Naive thymus-derived CD4-positive, alpha-beta T cell (primary cell): Measurements from ENCODE around the gene BTBD2. TPM values are rescaled to one million over a fixed set of nuclear protein-coding genes. Genes with fewer than 3 reads are reported as not detected.

Experiments
- ATAC-seq: fragments of 150-1000 bp; cut with Tn5 transposase; 2 replicates; pipeline ENCODE4 v1.10.0; 2021; ENCODE audit warnings: mild to moderate bottlenecking, moderate library complexity
- CTCF ChIA-PET: fragments of 350-600 bp; sonication (Branson Sonifier 250); formaldehyde crosslinking; loops from one replicate; lab custom pipeline; 2021; ENCODE audit warnings: antibody characterized with exemption; lab: Charles Lee
- POLR2A ChIA-PET: fragments of 350-600 bp; sonication (Branson Sonifier 250); formaldehyde crosslinking; loops from one replicate; lab custom pipeline; 2021; ENCODE audit warnings: antibody characterized with exemption, inconsistent platforms; lab: Charles Lee
- DNase-seq, 9 donors: peaks; one replicate each; pipeline versions ENCODE4 v3.0.0 to v3.0.0-alpha.2; 2020 to 2022; ENCODE audit warnings: mixed read lengths in 1 of 9
- H3K27ac ChIP-seq: one replicate; pipeline ENCODE4 v1.7.0; 2013; ENCODE audit warnings: mild to moderate bottlenecking, low read depth, low read length, moderate library complexity
- H3K27me3 ChIP-seq, 2 donors: one replicate each; pipeline ENCODE4 v1.7.0; 2013; ENCODE audit warnings: low read length in 2 of 2, mild to moderate bottlenecking in 2 of 2, moderate library complexity in 2 of 2; ENCODE audit not compliant: control insufficient read depth in 2 of 2, insufficient read depth in 2 of 2
- H3K36me3 ChIP-seq, 3 experiments: 1 replicate in 2 of 3; 2 replicates in 1 of 3; pipeline ENCODE4 v1.7.0; 2013; ENCODE audit warnings: low read length in 3 of 3, mild to moderate bottlenecking in 3 of 3, moderate library complexity in 1 of 3; ENCODE audit not compliant: insufficient read depth in 3 of 3, control insufficient read depth in 2 of 3
- H3K4me1 ChIP-seq, 2 donors: one replicate each; pipeline ENCODE4 v1.7.0; 2013; ENCODE audit warnings: low read length in 2 of 2, mild to moderate bottlenecking in 2 of 2, moderate library complexity in 1 of 2; ENCODE audit not compliant: control insufficient read depth in 2 of 2, insufficient read depth in 2 of 2
- H3K4me3 ChIP-seq: 2 replicates; pipeline ENCODE4 v1.7.0; 2013; ENCODE audit warnings: mild to moderate bottlenecking, low read length
- H3K9me3 ChIP-seq, 3 experiments: 1 replicate in 2 of 3; 2 replicates in 1 of 3; pipeline ENCODE4 v1.7.0; 2013; ENCODE audit warnings: low read length in 3 of 3; ENCODE audit not compliant: control insufficient read depth in 2 of 3
- H3K27ac Mint-ChIP-seq, 9 donors: one replicate each; pipeline ENCODE4 v1.8.0; 2020 to 2022; ENCODE audit warnings: mixed read lengths in 9 of 9, mild to moderate bottlenecking in 8 of 9, moderate library complexity in 5 of 9, inconsistent platforms in 2 of 9
- H3K27me3 Mint-ChIP-seq, 5 donors: one replicate each; pipeline ENCODE4 v1.8.0; 2021 to 2022; ENCODE audit warnings: mixed read lengths in 5 of 5, mild to moderate bottlenecking in 1 of 5
- H3K36me3 Mint-ChIP-seq, 5 donors: one replicate each; pipeline ENCODE4 v1.8.0; 2020 to 2022; ENCODE audit warnings: mixed read lengths in 5 of 5, mild to moderate bottlenecking in 3 of 5, inconsistent platforms in 1 of 5
- H3K4me1 Mint-ChIP-seq, 7 donors: one replicate each; pipeline ENCODE4 v1.8.0; 2020 to 2022; ENCODE audit warnings: mixed read lengths in 7 of 7, mild to moderate bottlenecking in 3 of 7, inconsistent platforms in 1 of 7
- H3K4me3 Mint-ChIP-seq, 10 donors: one replicate each; pipeline ENCODE4 v1.8.0; 2020 to 2022; ENCODE audit warnings: mild to moderate bottlenecking in 10 of 10, mixed read lengths in 10 of 10, moderate library complexity in 6 of 10, inconsistent platforms in 2 of 10
- H3K9me3 Mint-ChIP-seq, 11 donors: one replicate each; pipeline ENCODE4 v1.8.0; 2020 to 2022; ENCODE audit warnings: mixed read lengths in 11 of 11, mild to moderate bottlenecking in 4 of 11, inconsistent platforms in 1 of 11, moderate library complexity in 1 of 11
- intact Hi-C, 2 donors: fragments of 100-400 bp; cut with micrococcal nuclease; formaldehyde crosslinking; loops; one replicate each; pipeline ENCODE4 v1.15.1; 2023
- polyA plus RNA-seq, 2 donors: library from polyadenylated mRNA; unstranded; fragments of 300-500 nt; fragmentation: Illumina TruSeq; gene quantifications; one replicate each; pipeline ENCODE4 v1.2.3, GENCODE V29; 2021
- total RNA-seq, 6 experiments: library from RNA in 5 of 6; stranded (reverse) in 5 of 6; gene quantifications; 1 replicate in 5 of 6; 2 replicates in 1 of 6; pipeline ENCODE4 v1.2.3 and lab custom pipeline; 2021 to 2026

The BTBD2 gene
- total and polyA plus RNA-seq, 7 experiments from 2014 or later: 5.2 to 70.8 (median 62.5) TPM

GRCh38 chr19:1943661-1944087 lies 71.8 kb downstream of the BTBD2 start:
- no peak for ATAC-seq
- peak overlapping the region; percentile 94 for H3K4me3 ChIP-seq
- H3K27ac Mint-ChIP-seq: peak overlapping the region; percentile 90 to 99 (median 97)
- CTCF ChIA-PET: interaction anchor here (1.6 kb wide), 1 partner anchor 14 kb away, joined by 7 read pairs; no protein-coding TSS in a partner anchor
- POLR2A ChIA-PET: interaction anchor here (0.6 to 1.8 kb wide), 5 partner anchors 22 to 109 kb away, joined by 3 to 6 read pairs (median 3); no protein-coding TSS in a partner anchor
- H3K4me1 Mint-ChIP-seq: peaks cover 22 to 48% (median 31%) of the 10 kb centered on the region in 7 donors
- H3K36me3 Mint-ChIP-seq: peaks cover 0 to 9% (median 0%) of the 10 kb centered on the region in 5 donors
- H3K27me3 Mint-ChIP-seq: peaks cover 0 to 2% (median 0%) of the 10 kb centered on the region in 5 donors
- peak overlapping the region; percentile 91 to 100 (median 96) for H3K4me3 Mint-ChIP-seq
- peaks cover 0 to 12% (median 0%) of the 10 kb centered on the region in 3 experiments for H3K36me3 ChIP-seq
- H3K4me1 ChIP-seq: peaks cover 21 to 33% of the 10 kb centered on the region in 2 donors
- H3K9me3 ChIP-seq: no peaks in the 10 kb centered on the region
- no peak for DNase-seq
- H3K27me3 ChIP-seq: no peaks in the 10 kb centered on the region
- intact Hi-C loops: loop anchor here (2.0 kb wide), 4 partner anchors 15 to 207 kb away; partner anchors contain the start of genes AP3D1 (in 1 of the 2) and MKNK2 (in 1 of the 2)
- H3K27ac ChIP-seq: peak overlapping the region; percentile 98
- peaks cover 0 to 1% (median 0%) of the 10 kb centered on the region in 11 donors for H3K9me3 Mint-ChIP-seq

- Mint-ChIP-seq H3K9me3 (peaks cover 0 to 1% (median 0%) of the 10 kb centered on the region in 11 donors), H3K4me1 (peaks cover 22 to 44% (median 29%) of the 10 kb centered on the region in 7 donors), H3K4me3 (peak overlapping the region; percentile 91 to 100 (median 96)), H3K36me3 (peaks cover 0 to 9% (median 0%) of the 10 kb centered on the region in 5 donors), H3K27me3 (peaks cover 0 to 2% (median 0%) of the 10 kb centered on the region in 5 donors), H3K27ac (peak overlapping the region; percentile 90 to 99 (median 97))
- DNase-seq (peak in 1 of 9 donors; percentile 18), ATAC-seq (no peak)
- H3K4me3 ChIP-seq: peak overlapping the region; percentile 94
- ChIA-PET POLR2A (interaction anchor here (0.6 to 1.8 kb wide), 8 partner anchors 23 to 674 kb away, joined by 3 to 6 read pairs (median 4); partner anchors contain the start of gene CIRBP), CTCF (interaction anchor here (1.6 kb wide), 1 partner anchor 14 kb away, joined by 7 read pairs; no protein-coding TSS in a partner anchor)
- peaks cover 0 to 11% (median 0%) of the 10 kb centered on the region in 3 experiments for H3K36me3 ChIP-seq
- intact Hi-C loops: loop anchor here (1.0 to 2.0 kb wide), 6 partner anchors 14 to 208 kb away; partner anchors contain the start of genes AP3D1 (in 1 of the 2) and MKNK2 (in 1 of the 2)
- no peaks in the 10 kb centered on the region for H3K9me3 ChIP-seq
- peak overlapping the region; percentile 98 for H3K27ac ChIP-seq
- H3K4me1 ChIP-seq: peaks cover 21 to 33% of the 10 kb centered on the region in 2 donors
- no peaks in the 10 kb centered on the region for H3K27me3 ChIP-seq
These were observed 72.5 kb downstream of the BTBD2 start for GRCh38 chr19:1942934-1943555.

GRCh38 chr19:1942078-1942933 lies 73.2 kb downstream of the BTBD2 start:
- peaks cover 0 to 11% (median 0%) of the 10 kb centered on the region in 3 experiments for H3K36me3 ChIP-seq
- H3K4me1 ChIP-seq: peaks cover 21 to 30% of the 10 kb centered on the region in 2 donors
- ATAC-seq (peak; percentile 51), DNase-seq (peak; percentile 58 to 84 (median 78))
- intact Hi-C loops: loop anchor here (1.0 to 2.0 kb wide), 6 partner anchors 13 to 208 kb away; partner anchors contain the start of genes AP3D1 (in 1 of the 2) and MKNK2 (in 1 of the 2)
- CTCF ChIA-PET: interaction anchor here (1.6 kb wide), 1 partner anchor 13 kb away, joined by 7 read pairs; no protein-coding TSS in a partner anchor
- Mint-ChIP-seq H3K36me3 (peaks cover 0 to 9% (median 0%) of the 10 kb centered on the region in 5 donors), H3K27ac (peak overlapping the region; percentile 90 to 99 (median 97)), H3K4me1 (peaks cover 22 to 44% (median 30%) of the 10 kb centered on the region in 7 donors), H3K9me3 (peaks cover 0 to 1% (median 0%) of the 10 kb centered on the region in 11 donors), H3K27me3 (peaks cover 0 to 2% (median 0%) of the 10 kb centered on the region in 5 donors), H3K4me3 (peak overlapping the region; percentile 91 to 100 (median 96))
- H3K27ac ChIP-seq: peak overlapping the region; percentile 98
- POLR2A ChIA-PET: interaction anchor here (1.0 to 1.8 kb wide), 9 partner anchors 26 to 673 kb away, joined by 3 to 6 read pairs (median 4); partner anchors contain the start of gene CIRBP
- H3K9me3 ChIP-seq: no peaks in the 10 kb centered on the region
- H3K27me3 ChIP-seq: no peaks in the 10 kb centered on the region
- peak overlapping the region; percentile 94 for H3K4me3 ChIP-seq

DNA sequence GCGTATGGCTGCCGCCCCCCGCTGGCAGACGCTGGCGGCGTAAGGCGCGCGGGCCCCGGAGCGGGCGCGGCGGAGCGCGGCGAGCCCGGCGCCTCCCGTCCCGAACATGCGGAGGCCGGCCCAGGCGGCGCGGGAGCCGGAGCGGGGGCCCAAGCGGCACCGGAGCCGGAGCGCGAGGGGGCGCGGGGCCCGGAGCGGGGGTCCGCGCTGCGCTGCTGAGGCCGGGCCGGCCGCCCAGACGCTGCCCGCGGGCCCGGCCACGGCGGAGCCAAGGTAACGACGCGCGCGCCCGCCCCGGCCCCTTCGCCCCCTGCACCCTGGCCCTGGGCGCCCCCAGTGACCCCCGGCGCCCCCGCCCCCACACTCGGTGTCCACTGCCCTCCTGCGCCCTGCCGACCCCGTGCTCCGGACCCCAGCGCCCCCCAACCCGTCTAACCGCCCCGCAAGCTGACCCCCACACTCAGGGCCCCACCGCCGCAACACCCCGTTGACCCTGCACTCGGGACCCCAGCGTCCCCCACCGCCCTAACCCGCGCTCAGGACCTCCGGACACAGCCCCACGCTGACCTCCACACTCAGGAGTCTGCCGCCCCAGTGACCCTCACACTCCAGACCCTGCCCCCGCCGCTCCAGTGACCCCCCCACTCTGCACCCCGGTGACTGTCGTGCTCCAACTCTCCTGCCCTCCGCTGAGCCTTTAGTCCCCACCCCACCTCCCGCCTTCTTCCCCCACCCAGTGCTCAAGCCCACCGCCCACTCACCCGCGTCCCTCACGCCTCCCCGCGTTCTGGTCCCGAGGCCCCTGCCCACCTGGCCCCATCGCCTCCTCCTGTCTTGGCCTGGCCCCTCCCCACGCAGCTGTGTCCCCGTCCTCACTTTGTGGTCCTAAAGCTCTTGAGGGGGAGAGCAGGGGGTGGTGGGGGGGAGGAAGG lies 74.1 kb downstream of the BTBD2 start, which contains the start of gene CSNK1G2:
CSNK1G2 (plus strand) TSS at position 27 of the 932 bp plus-strand sequence. CDS start 28,601 bp downstream, outside the sequence.
- H3K4me1 ChIP-seq: peaks cover 21 to 26% of the 10 kb centered on the region in 2 donors

GRCh38 chr19:1938071-1938470 lies 77.4 kb downstream of the BTBD2 start:
- Histone ChIP-seq H3K27me3 (no peaks in the 10 kb centered on the region), H3K9me3 (no peaks in the 10 kb centered on the region), H3K36me3 (peaks cover 0 to 11% (median 0%) of the 10 kb centered on the region in 3 experiments), H3K4me3 (no peak overlapping the region), H3K4me1 (peaks cover 8 to 16% of the 10 kb centered on the region in 2 donors), H3K27ac (no peak overlapping the region)
- peak overlapping the region in 8 of 9 donors; percentile 53 to 83 (median 68) for H3K27ac Mint-ChIP-seq
- peak overlapping the region in 3 of 10 donors; percentile 22 to 51 (median 44) for H3K4me3 Mint-ChIP-seq
- H3K9me3 Mint-ChIP-seq: peaks cover 0 to 6% (median 0%) of the 10 kb centered on the region in 11 donors
- intact Hi-C loops: no loop called here
- H3K36me3 Mint-ChIP-seq: peaks cover 0 to 28% (median 4%) of the 10 kb centered on the region in 5 donors
- H3K4me1 Mint-ChIP-seq: peaks cover 16 to 39% (median 31%) of the 10 kb centered on the region in 7 donors
- H3K27me3 Mint-ChIP-seq: peaks cover 0 to 2% (median 0%) of the 10 kb centered on the region in 5 donors
- CTCF ChIA-PET: no interaction called here
- DNase-seq (no peak), ATAC-seq (no peak)
- POLR2A ChIA-PET: interaction anchor here (0.8 kb wide), 1 partner anchor 152 kb away, joined by 3 read pairs; no protein-coding TSS in a partner anchor

More for the DNA sequence above, 74.1 kb downstream of the BTBD2 start, which contains the start of gene CSNK1G2:
- Histone ChIP-seq H3K9me3 (no peaks in the 10 kb centered on the region), H3K4me3 (peak within 1 kb of the TSS; percentile 94), H3K27me3 (no peaks in the 10 kb centered on the region), H3K27ac (peak within 1 kb of the TSS; percentile 98), H3K36me3 (peaks cover 0 to 11% (median 0%) of the 10 kb centered on the region in 3 experiments)
- Mint-ChIP-seq H3K27ac (peak within 1 kb of the TSS; percentile 90 to 100 (median 98)), H3K4me3 (peak within 1 kb of the TSS; percentile 91 to 100 (median 96)), H3K9me3 (peaks cover 0 to 3% (median 0%) of the 10 kb centered on the region in 11 donors), H3K4me1 (peaks cover 27 to 40% (median 30%) of the 10 kb centered on the region in 7 donors), H3K36me3 (peaks cover 0 to 13% (median 0%) of the 10 kb centered on the region in 5 donors), H3K27me3 (peaks cover 0 to 2% (median 0%) of the 10 kb centered on the region in 5 donors)
- ChIA-PET POLR2A (interaction anchor here (0.6 to 1.8 kb wide), 8 partner anchors 48 to 672 kb away, joined by 3 to 6 read pairs (median 4); partner anchors contain the start of gene CIRBP), CTCF (no interaction called here)
- peak in 4 of 9 donors; percentile 21 to 49 (median 36) for DNase-seq
- no peak for ATAC-seq
- intact Hi-C loops: loop anchor here (1.0 to 2.0 kb wide), 6 partner anchors 12 to 209 kb away; partner anchors contain the start of genes AP3D1 (in 1 of the 2) and MKNK2 (in 1 of the 2)
